H1 (cell line): ENCODE data around the gene DCTN2. TPM values are rescaled to one million over a fixed set of nuclear protein-coding genes. Genes with fewer than 3 reads are reported as not detected.

Source experiments
- CTCF ChIA-PET: fragments of 300-600 bp; sonication (Branson Sonifier 250); formaldehyde crosslinking; loops from one replicate; lab custom pipeline; 2021; ENCODE audit not compliant: partially characterized antibody; lab: Charles Lee
- POLR2A ChIA-PET: fragments of 300-600 bp; sonication (Branson Sonifier 250); formaldehyde crosslinking; loops from one replicate; lab custom pipeline; 2021; ENCODE audit warnings: inconsistent platforms; ENCODE audit not compliant: partially characterized antibody; lab: Charles Lee
- DNase-seq, 2 experiments: peaks; one replicate each; pipeline versions ENCODE4 v3.0.0 to v3.0.0-alpha.2; 2010 to 2022; ENCODE audit warnings: low spot score in 2 of 2, low read depth in 1 of 2, mixed read lengths in 1 of 2
- FAIRE-seq: peaks from 2 replicates; lab custom pipeline; 2011; peaks lifted over from hg19 to GRCh38; lab: Jason Lieb, UNC
- H2AFZ ChIP-seq: 2 replicates; pipeline ENCODE4 v1.8.1; 2012; ENCODE audit warnings: low read length, inconsistent platforms
- H2AK5ac ChIP-seq: 2 replicates; pipeline ENCODE4 v1.6.1; 2013; ENCODE audit warnings: low read depth, low read length
- H2BK120ac ChIP-seq: replicated peaks from 2 replicates; pipeline ENCODE3; 2013; ENCODE audit warnings: low read depth, low read length, inconsistent platforms
- H2BK12ac ChIP-seq: 2 replicates; pipeline ENCODE4 v1.6.1; 2013; ENCODE audit warnings: low read depth, low read length
- H2BK15ac ChIP-seq: 2 replicates; pipeline ENCODE4 v1.6.1; 2013; ENCODE audit warnings: low read length
- H2BK20ac ChIP-seq: 2 replicates; pipeline ENCODE4 v1.6.1; 2013; ENCODE audit warnings: low read length
- H2BK5ac ChIP-seq: 2 replicates; pipeline ENCODE4 v1.6.1; 2013; ENCODE audit warnings: low read depth, low read length
- H3K14ac ChIP-seq: 2 replicates; pipeline ENCODE4 v1.6.1; 2013; ENCODE audit warnings: inconsistent platforms; ENCODE audit not compliant: insufficient read length
- H3K18ac ChIP-seq: 2 replicates; pipeline ENCODE4 v1.6.1; 2013; ENCODE audit warnings: low read length; ENCODE audit errors: extremely low read depth
- H3K23ac ChIP-seq: 2 replicates; pipeline ENCODE4 v1.6.1; 2013; ENCODE audit warnings: inconsistent platforms; ENCODE audit not compliant: insufficient read length
- H3K23me2 ChIP-seq: 2 replicates; pipeline ENCODE4 v1.6.1; 2013; ENCODE audit warnings: low read depth, low read length
- H3K27ac ChIP-seq: 2 replicates; pipeline ENCODE4 v1.6.1; 2011; ENCODE audit warnings: low read depth, low read length, inconsistent platforms
- H3K27me3 ChIP-seq, 4 experiments: replicated peaks in 1 of 4; 1 replicate in 1 of 4; 2 replicates in 3 of 4; pipeline versions ENCODE4 v1.6.1 to v1.8.1; 2011 to 2013; ENCODE audit warnings: low read length in 3 of 4, mild to moderate bottlenecking in 3 of 4, inconsistent platforms in 2 of 4, mixed read lengths in 2 of 4, moderate library complexity in 1 of 4; ENCODE audit not compliant: control insufficient read depth in 3 of 4, insufficient read depth in 3 of 4; ENCODE audit errors: extremely low read depth in 1 of 4
- H3K36me3 ChIP-seq, 4 experiments: 2 replicates each; pipeline versions ENCODE4 v1.6.1 to v1.8.1; 2011 to 2013; ENCODE audit warnings: mild to moderate bottlenecking in 4 of 4, low read length in 3 of 4, moderate library complexity in 2 of 4, control low read depth in 1 of 4, inconsistent platforms in 1 of 4; ENCODE audit not compliant: insufficient read depth in 4 of 4, control insufficient read depth in 2 of 4
- H3K4ac ChIP-seq: replicated peaks from 2 replicates; pipeline ENCODE3; 2013; ENCODE audit warnings: low read length, low read depth, mixed read lengths, inconsistent platforms; ENCODE audit not compliant: insufficient read length
- H3K4me1 ChIP-seq, 4 experiments: replicated peaks in 1 of 4; 1 replicate in 1 of 4; 2 replicates in 3 of 4; pipeline versions ENCODE4 v1.6.1 to v1.8.1; 2011 to 2013; ENCODE audit warnings: low read length in 3 of 4, inconsistent platforms in 2 of 4, mixed read lengths in 1 of 4; ENCODE audit not compliant: insufficient read depth in 4 of 4, control insufficient read depth in 3 of 4
- H3K4me2 ChIP-seq, 2 experiments: 2 replicates each; pipeline versions ENCODE4 v1.6.1 to v1.8.1; 2011 to 2013; ENCODE audit warnings: low read depth in 2 of 2, low read length in 2 of 2, control low read depth in 1 of 2, inconsistent platforms in 1 of 2, mild to moderate bottlenecking in 1 of 2; ENCODE audit not compliant: insufficient read depth in 1 of 2
- H3K4me3 ChIP-seq, 4 experiments: fragments of 200-600, 300-600 bp in 1 of 4; sonication (generic), shearing (Covaris generic), sonication (Bioruptor Twin) in 1 of 4; 2 replicates each; pipeline versions ENCODE4 v1.5.1 to v1.8.1; 2011 to 2016; ENCODE audit warnings: low read length in 4 of 4, low read depth in 3 of 4, control low read depth in 2 of 4, inconsistent platforms in 2 of 4, mild to moderate bottlenecking in 2 of 4, mixed read lengths in 1 of 4, moderate library complexity in 1 of 4; ENCODE audit not compliant: insufficient read depth in 2 of 4; ENCODE audit errors: extremely low read depth in 1 of 4
- H3K56ac ChIP-seq: replicated peaks from 2 replicates; pipeline ENCODE3; 2013; ENCODE audit warnings: low read depth, mild to moderate bottlenecking, mixed read lengths, low read length, inconsistent platforms; ENCODE audit not compliant: insufficient read length
- H3K79me1 ChIP-seq: 2 replicates; pipeline ENCODE4 v1.6.1; 2013; ENCODE audit warnings: low read depth, low read length, control low read depth
- H3K79me2 ChIP-seq, 2 experiments: 2 replicates each; pipeline versions ENCODE4 v1.6.1 to v1.8.1; 2012 to 2013; ENCODE audit warnings: low read length in 2 of 2, mild to moderate bottlenecking in 2 of 2, inconsistent platforms in 1 of 2; ENCODE audit not compliant: insufficient read depth in 2 of 2, control insufficient read depth in 1 of 2
- H3K9ac ChIP-seq, 4 experiments: replicated peaks in 1 of 4; 1 replicate in 1 of 4; 2 replicates in 3 of 4; pipeline versions ENCODE4 v1.6.1 to v1.8.1; 2011 to 2013; ENCODE audit warnings: low read depth in 3 of 4, low read length in 3 of 4, control low read depth in 2 of 4, mild to moderate bottlenecking in 2 of 4, moderate library complexity in 2 of 4, inconsistent platforms in 1 of 4; ENCODE audit errors: extremely low read depth in 1 of 4
- H3K9me3 ChIP-seq, 2 experiments: 2 replicates each; pipeline versions ENCODE4 v1.6.1 to v1.8.1; 2012 to 2013; ENCODE audit warnings: mild to moderate bottlenecking in 2 of 2, moderate library complexity in 2 of 2, control low read depth in 1 of 2, inconsistent platforms in 1 of 2, low read depth in 1 of 2, low read length in 1 of 2, mixed read lengths in 1 of 2; ENCODE audit not compliant: insufficient read depth in 2 of 2
- H4K20me1 ChIP-seq, 2 experiments: replicated peaks in 1 of 2; 2 replicates each; pipeline versions ENCODE3 to v1.8.1; 2011 to 2013; ENCODE audit warnings: inconsistent platforms in 2 of 2, low read length in 2 of 2, mild to moderate bottlenecking in 1 of 2; ENCODE audit not compliant: insufficient read depth in 2 of 2, control insufficient read depth in 1 of 2
- H4K5ac ChIP-seq: 2 replicates; pipeline ENCODE4 v1.6.1; 2013; ENCODE audit warnings: low read length, low read depth, mixed read lengths, inconsistent platforms; ENCODE audit not compliant: insufficient read length
- H4K8ac ChIP-seq: 2 replicates; pipeline ENCODE4 v1.8.0; 2013; ENCODE audit warnings: mild to moderate bottlenecking, moderate library complexity, low read length, inconsistent platforms; ENCODE audit not compliant: insufficient read depth; ENCODE audit errors: extremely low read depth
- H4K91ac ChIP-seq: replicated peaks from 2 replicates; pipeline ENCODE3; 2013; ENCODE audit warnings: low read length, mixed read lengths, inconsistent platforms; ENCODE audit not compliant: insufficient read length
- CEBPB ChIP-seq: IDR thresholded peaks from 2 replicates; pipeline ENCODE4 v1.6.1; 2012; ENCODE audit warnings: low read depth, low read length
- CHD2 ChIP-seq: IDR thresholded peaks from 2 replicates; pipeline ENCODE4 v1.6.1; 2012; ENCODE audit warnings: low read length, improper control_type of control experiment
- EGR1 ChIP-seq: IDR thresholded peaks from 2 replicates; pipeline ENCODE4 v1.6.1; 2011; ENCODE audit warnings: low read depth, low read length, borderline replicate concordance
- RXRA ChIP-seq: IDR thresholded peaks from 2 replicates; pipeline ENCODE4 v1.6.1; 2011; ENCODE audit warnings: low read depth, mild to moderate bottlenecking, low read length, moderate library complexity; ENCODE audit not compliant: insufficient read depth
- SIN3A ChIP-seq, 2 experiments: IDR thresholded peaks in 1 of 2; conservative IDR thresholded peaks in 1 of 2; 2 replicates each; pipeline ENCODE4 v1.6.1; 2011 to 2012; ENCODE audit warnings: low read length in 2 of 2, improper control_type of control experiment in 1 of 2, low read depth in 1 of 2, mild to moderate bottlenecking in 1 of 2
- SIX5 ChIP-seq: IDR thresholded peaks from 2 replicates; pipeline ENCODE4 v1.6.1; 2011; ENCODE audit warnings: mild to moderate bottlenecking, low read depth, low read length
- SP2 ChIP-seq: IDR thresholded peaks from 2 replicates; pipeline ENCODE4 v1.6.1; 2012; ENCODE audit warnings: mild to moderate bottlenecking, low read length, inconsistent platforms
- SRF ChIP-seq: IDR thresholded peaks from 2 replicates; pipeline ENCODE4 v1.6.1; 2011; ENCODE audit warnings: mild to moderate bottlenecking, low read depth, low read length, moderate library complexity
- SUZ12 ChIP-seq: fragments of 200-600 bp; sonication (generic); IDR thresholded peaks from 2 replicates; pipeline ENCODE4 v1.6.1; 2012; ENCODE audit warnings: mild to moderate bottlenecking, inconsistent platforms, low read length, moderate library complexity, mixed read lengths
- TAF7 ChIP-seq: optimal IDR thresholded peaks from 2 replicates; pipeline ENCODE3; 2011; ENCODE audit warnings: low read depth, mild to moderate bottlenecking, inconsistent platforms, low read length, moderate library complexity, borderline replicate concordance
- WGBS, 2 experiments: shearing (Covaris generic) in 1 of 2; methylation state at CpG; one replicate each; pipeline versions ENCODE4 v1.1.6 to v1.1.7; 2013 to 2015; ENCODE audit warnings: low lambda C conversion rate in 2 of 2, mixed read lengths in 2 of 2, inconsistent platforms in 1 of 2, low coverage in 1 of 2, missing lambda C conversion rate in 1 of 2; ENCODE audit not compliant: insufficient replicate concordance in 2 of 2, insufficient coverage in 1 of 2, insufficient read length in 1 of 2; ENCODE audit errors: extremely low coverage in 1 of 2, missing lambda C conversion rate in 1 of 2; 5-methylcytosine and 5-hydroxymethylcytosine counted together
- polyA plus RNA-seq, 7 experiments: library from polyadenylated mRNA; depleted of rRNA in 3 of 7; stranded (reverse) in 5 of 7; unstranded in 2 of 7; fragments of >200 nt in 5 of 7; fragments of 200-250 nt in 2 of 7; gene quantifications; 1 replicate in 5 of 7; 2 replicates in 1 of 7; 4 replicates in 1 of 7; pipeline versions ENCODE4 v1.2.1 to v1.2.3, GENCODE V29; 2011 to 2013; ENCODE audit warnings: missing spikeins in 2 of 7, mixed read lengths in 2 of 7
- total RNA-seq: library from RNA; stranded (reverse); fragmentation: NEBNext Ultra II Directional; extraction: Animal tissue kit (Norgen Biotek cat#: 25700); gene quantifications from 2 replicates; pipeline ENCODE4 v1.2.1, GENCODE V29; 2021
- TF ChIP-seq, protein P1 (sequence below): IDR thresholded peaks from 2 replicates; pipeline ENCODE4 v1.6.1; 2012; ENCODE audit warnings: inconsistent platforms

The DCTN2 gene
- total and polyA plus RNA-seq, 2 of the 8 experiments (the other 6 are each of a cell fraction or from before 2014, with no cell fraction given) = 90.3 to 91.9 TPM

DNA sequence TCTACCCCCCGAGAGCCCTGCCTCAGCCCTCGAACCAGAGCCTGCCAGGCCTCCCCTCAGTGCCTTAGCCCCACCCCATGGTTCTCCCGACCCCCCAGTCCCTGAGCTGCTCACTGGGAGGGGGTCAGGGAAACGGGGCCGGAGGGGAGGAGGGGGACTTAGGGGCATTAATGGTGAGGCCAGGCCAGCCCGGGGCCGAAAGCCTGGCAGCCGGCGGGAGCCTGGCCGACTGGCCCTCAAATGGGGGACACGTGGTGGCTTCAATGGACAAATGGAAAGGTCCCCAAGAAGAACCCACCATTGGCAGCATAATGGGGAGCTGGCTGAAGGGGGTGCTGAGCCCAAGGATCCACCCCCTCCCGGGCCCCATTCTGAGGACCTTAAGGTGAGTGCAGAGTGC is 18.8 kb downstream of the DCTN2 start:
- Histone ChIP-seq H3K27me3 (peaks cover 0 to 1% (median 0%) of the 10 kb centered on the region in 4 experiments; a peak in 1 of 7 replicates), H3K9ac (no peak overlapping the region), H3K23me2 (peaks cover 3% of the 10 kb centered on the region; the same call in 1 of the 2 replicates), H3K9me3 (no peaks in the 10 kb centered on the region), H3K4me2 (no peak overlapping the region), H3K4me1 (peaks cover 0 to 9% (median 4%) of the 10 kb centered on the region in 4 experiments; a peak in 3 of 7 replicates), H3K27ac (no peak overlapping the region), H4K20me1 (peaks cover 3 to 13% of the 10 kb centered on the region in 2 experiments), H2BK12ac (no peak overlapping the region), H3K79me2 (peaks cover 0 to 9% of the 10 kb centered on the region in 2 experiments; a peak in 1 of 4 replicates), H3K4me3 (no peak overlapping the region), H3K14ac (no peak overlapping the region), H2BK5ac (no peak overlapping the region), H3K36me3 (peaks cover 11 to 68% (median 34%) of the 10 kb centered on the region in 4 experiments; a peak in 7 of 8 replicates), H3K18ac (no peak overlapping the region), H4K91ac (no peak overlapping the region), H2BK20ac (no peak overlapping the region), H2AFZ (no peak overlapping the region), H3K23ac (no peak overlapping the region), H4K5ac (no peak overlapping the region), H3K79me1 (no peaks in the 10 kb centered on the region; the same call in 1 of the 2 replicates), H2AK5ac (no peak overlapping the region), H2BK120ac (no peak overlapping the region), H3K56ac (no peak overlapping the region), H2BK15ac (no peak overlapping the region), H4K8ac (no peak overlapping the region), H3K4ac (no peak overlapping the region)
- 93% methylated on average over 2 of the region's 12 CpGs; no CpG with 5 or more reads in 1 of the 2 experiments for WGBS, 2 experiments
- FAIRE-seq (no peak), DNase-seq (no peak)
- CTCF ChIA-PET = interaction anchor here (1.3 to 2.4 kb wide), 2 partner anchors 13 to 55 kb away, joined by 4 to 5 read pairs; no protein-coding TSS in a partner anchor
- TF ChIP-seq SIN3A (conservative IDR thresholded peaks at IDR 0.05 in 1 of 2, IDR thresholded peaks at IDR 0.05 in 1 of 2; ENCODE audit: low read depth in 1 of 2, low read length in 2 of 2) (no peak), SUZ12 (no peak), EGR1 (no peak), CHD2 (no peak), TAF7 (no peak), SIX5 (no peak), CEBPB (no peak), SP2 (no peak), SRF (no peak), RXRA (no peak)
- TF ChIP-seq, protein P1, sequence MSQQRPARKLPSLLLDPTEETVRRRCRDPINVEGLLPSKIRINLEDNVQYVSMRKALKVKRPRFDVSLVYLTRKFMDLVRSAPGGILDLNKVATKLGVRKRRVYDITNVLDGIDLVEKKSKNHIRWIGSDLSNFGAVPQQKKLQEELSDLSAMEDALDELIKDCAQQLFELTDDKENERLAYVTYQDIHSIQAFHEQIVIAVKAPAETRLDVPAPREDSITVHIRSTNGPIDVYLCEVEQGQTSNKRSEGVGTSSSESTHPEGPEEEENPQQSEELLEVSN = no peak
- POLR2A ChIA-PET = interaction anchor here (1.2 to 8.9 kb wide), 6 partner anchors 10 to 37 kb away, joined by 3 to 65 read pairs (median 30); partner anchors contain the start of genes DCTN2 and DDIT3
